Esophagus (tissue), 2 donors: Measurements from ENCODE around the gene FLNC. TPM values are rescaled to one million over a fixed set of nuclear protein-coding genes. Genes with fewer than 3 reads are reported as not detected.
A peak's percentile ranks its signal among the peaks of the same experiment; 100 is the strongest.

Source experiments
- H3K27ac ChIP-seq, 2 donors: one replicate each; pipeline ENCODE4 v1.5.1; 2013; ENCODE audit warnings: low read depth in 2 of 2, mild to moderate bottlenecking in 2 of 2, inconsistent platforms in 1 of 2, low read length in 1 of 2, moderate library complexity in 1 of 2
- H3K27me3 ChIP-seq, 2 donors: one replicate each; pipeline ENCODE4 v1.6.1; 2013; ENCODE audit warnings: low read length in 2 of 2, control low read depth in 1 of 2, mild to moderate bottlenecking in 1 of 2; ENCODE audit not compliant: insufficient read depth in 2 of 2, control insufficient read depth in 1 of 2
- H3K36me3 ChIP-seq, 2 donors: one replicate each; pipeline ENCODE4 v1.6.1; 2013; ENCODE audit warnings: low read length in 1 of 2; ENCODE audit not compliant: control insufficient read depth in 2 of 2, insufficient read depth in 2 of 2
- H3K4me1 ChIP-seq, 2 donors: one replicate each; pipeline ENCODE4 v1.6.1; 2013; ENCODE audit warnings: low read length in 1 of 2; ENCODE audit not compliant: control insufficient read depth in 2 of 2, insufficient read depth in 2 of 2
- H3K4me3 ChIP-seq, 2 donors: one replicate each; pipeline ENCODE4 v1.5.1; 2013; ENCODE audit warnings: low read length in 2 of 2, mild to moderate bottlenecking in 2 of 2, low read depth in 1 of 2, moderate library complexity in 1 of 2
- H3K9me3 ChIP-seq, 2 donors: one replicate each; pipeline ENCODE4 v1.6.1; 2013; ENCODE audit warnings: mild to moderate bottlenecking in 2 of 2, low read depth in 1 of 2, low read length in 1 of 2, moderate library complexity in 1 of 2; ENCODE audit not compliant: control insufficient read depth in 2 of 2, insufficient read depth in 1 of 2
- WGBS, 2 donors: extraction: QIAGEN DNeasy Blood & Tissue Kit; methylation state at CpG; one replicate each; pipeline ENCODE4 v1.1.7; 2013; 5-methylcytosine and 5-hydroxymethylcytosine counted together
- polyA plus RNA-seq, 2 donors: library from polyadenylated mRNA; stranded (reverse); fragments of 200-250 nt; gene quantifications; one replicate each; pipeline ENCODE4 v1.2.3, GENCODE V29; 2013
- donor health status: healthy with polysubstance abuse.
- donor health status: Bipolar disorder and iron deficiency.

The FLNC gene
- polyA plus RNA-seq, 2 donors = 3.1 to 7.7 TPM

DNA sequence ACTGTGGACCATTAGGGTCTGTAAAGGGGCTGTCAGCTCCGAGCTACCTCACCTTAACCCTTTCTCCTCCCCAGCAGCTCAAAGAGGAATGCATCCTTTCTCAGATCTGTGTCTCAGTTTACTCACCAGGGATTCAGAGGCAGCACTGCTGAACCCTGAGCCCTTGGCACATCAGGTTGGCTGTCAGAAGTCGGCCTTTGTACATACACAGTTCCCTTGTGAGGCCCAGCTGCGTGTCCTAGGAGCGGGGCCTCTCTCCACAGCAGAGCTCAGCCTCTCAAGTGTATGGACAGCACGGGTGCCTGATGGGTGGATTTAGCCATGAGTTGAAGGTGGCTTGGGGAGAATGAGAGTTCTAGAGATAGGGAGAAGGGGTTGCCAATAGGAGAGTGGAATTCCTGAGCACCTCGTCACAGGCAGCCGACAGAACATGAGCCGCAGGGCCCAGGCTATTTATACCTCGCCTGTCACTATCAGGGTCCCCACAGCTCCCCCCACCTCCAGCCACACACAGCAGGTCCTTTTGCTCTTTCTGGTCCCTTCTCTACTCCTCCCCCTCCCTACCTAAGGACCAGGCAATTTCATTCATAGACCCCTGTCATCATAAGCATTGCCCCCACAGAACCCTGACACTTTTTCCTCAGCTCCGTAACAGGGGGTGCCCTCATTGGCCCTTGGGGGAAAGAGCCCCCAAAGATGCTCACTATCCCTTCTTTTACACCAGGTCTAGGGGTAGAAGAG is 2.1 kb upstream of the FLNC start:
- H3K27ac ChIP-seq = peak overlapping the region; percentile 8 to 59
- 75% methylated on average over 10 of the region's 10 CpGs for WGBS, 2 donors
- H3K4me1 ChIP-seq = peaks cover 5 to 21% of the 10 kb centered on the region in 2 donors
- H3K4me3 ChIP-seq = no peak overlapping the region
- peaks cover 0 to 4% of the 10 kb centered on the region in 2 donors for H3K27me3 ChIP-seq
- no peaks in the 10 kb centered on the region for H3K9me3 ChIP-seq
- no peaks in the 10 kb centered on the region for H3K36me3 ChIP-seq

DNA sequence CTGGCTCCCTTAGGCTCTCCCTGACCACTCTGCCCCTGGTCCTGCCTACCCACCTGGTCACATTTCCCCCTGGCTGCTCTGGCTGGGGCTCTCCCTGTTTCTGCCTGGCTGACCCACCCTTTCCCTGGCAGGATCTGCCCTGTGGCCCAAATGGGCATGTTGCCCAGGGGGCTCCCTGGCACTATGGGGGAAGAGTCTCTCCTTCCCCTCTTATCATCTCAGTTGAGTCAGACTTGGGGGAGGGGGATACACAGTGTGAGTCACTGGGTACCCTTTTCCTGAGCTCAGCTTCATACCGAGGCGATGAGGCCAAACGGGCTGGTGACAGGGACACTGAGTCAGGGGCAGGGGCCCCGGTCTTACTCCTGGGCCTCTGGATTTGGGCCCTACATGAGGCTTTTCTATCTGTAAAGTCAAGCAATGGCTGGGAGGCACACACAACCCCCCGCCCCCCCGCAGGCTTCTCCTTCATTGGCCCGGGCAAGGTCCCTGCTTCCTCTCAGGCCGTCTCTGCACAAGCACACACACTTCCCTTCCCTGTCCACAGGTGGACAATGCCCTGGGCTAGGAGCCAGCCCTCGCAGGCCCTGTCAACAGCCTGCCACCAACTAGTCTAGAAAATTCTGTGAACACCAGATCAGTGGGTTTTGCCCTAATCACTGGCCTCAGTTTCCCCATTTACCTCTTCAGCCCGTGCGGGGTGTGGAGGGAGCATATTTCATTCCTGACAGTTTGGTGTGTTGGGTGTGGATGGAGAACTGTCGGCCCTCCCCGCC is 627 bp upstream of the FLNC start:
- peak overlapping the region; percentile 25 to 32 for H3K4me3 ChIP-seq
- H3K27me3 ChIP-seq = peaks cover 0 to 4% of the 10 kb centered on the region in 2 donors
- H3K4me1 ChIP-seq = peaks cover 5 to 23% of the 10 kb centered on the region in 2 donors
- WGBS, 2 donors = 24 to 28% methylated on average over 13 of the region's 13 CpGs
- no peaks in the 10 kb centered on the region for H3K36me3 ChIP-seq
- peak overlapping the region; percentile 50 to 63 for H3K27ac ChIP-seq
- no peaks in the 10 kb centered on the region for H3K9me3 ChIP-seq

DNA sequence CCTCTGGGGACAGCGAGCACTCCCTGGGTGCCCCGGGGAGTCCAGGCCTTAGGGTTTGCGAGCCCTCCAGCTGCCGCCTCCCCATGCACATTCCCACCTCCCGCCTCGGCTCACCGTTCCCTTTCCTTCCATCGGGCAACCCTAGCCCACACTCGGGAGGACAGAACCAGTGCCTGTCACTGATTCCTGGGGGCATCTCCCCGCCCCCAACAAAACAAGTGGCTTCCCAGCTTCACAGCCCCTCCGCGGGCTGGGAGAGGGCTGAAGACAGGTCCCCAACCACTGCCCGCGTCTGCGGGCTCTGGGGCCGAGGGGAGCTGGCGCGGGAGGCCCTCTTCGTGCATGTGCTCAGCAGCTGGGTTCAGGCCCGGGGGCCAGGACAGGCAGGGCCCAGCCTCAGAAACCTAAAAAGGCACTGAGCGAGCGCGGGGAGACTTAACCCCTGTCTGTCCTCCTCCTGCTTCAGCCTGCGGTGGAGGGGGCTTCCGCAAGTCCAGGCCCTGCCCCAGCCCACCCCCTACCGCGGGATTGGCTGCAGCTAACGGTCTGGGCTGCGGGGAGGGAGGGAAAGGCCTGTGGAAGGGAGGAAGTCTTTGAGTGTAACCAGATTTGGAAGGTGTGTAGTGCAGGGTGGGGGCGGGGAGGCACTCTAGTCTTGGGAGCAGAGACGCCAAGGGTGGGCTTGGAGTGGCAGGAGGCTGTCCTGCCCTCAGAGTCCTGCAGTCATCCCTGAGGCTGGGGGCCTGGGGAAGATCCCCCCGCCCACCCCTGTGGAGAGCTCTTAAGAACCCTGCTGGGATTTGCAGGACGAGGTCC is 1.2 kb downstream of the FLNC start:
- peaks cover 5 to 23% of the 10 kb centered on the region in 2 donors for H3K4me1 ChIP-seq
- H3K4me3 ChIP-seq = peak overlapping the region; percentile 2 to 32
- peaks cover 0 to 4% of the 10 kb centered on the region in 2 donors for H3K27me3 ChIP-seq

GRCh38 chr7:128831994-128832879 is 2.0 kb downstream of the FLNC start:
- 33 to 35% methylated on average over 22 of the region's 22 CpGs for WGBS, 2 donors
- peaks cover 0 to under 1% of the 10 kb centered on the region in 2 donors for H3K36me3 ChIP-seq

More for the DNA sequence above, 1.2 kb downstream of the FLNC start:
- Histone ChIP-seq H3K36me3 (no peaks in the 10 kb centered on the region), H3K9me3 (no peaks in the 10 kb centered on the region), H3K27ac (peak overlapping the region; percentile 74 to 88)
- 18 to 27% methylated on average over 32 to 33 of the region's 33 CpGs for WGBS, 2 donors

GRCh38 chr7:128832880-128833147 is 2.6 kb downstream of the FLNC start:
- Histone ChIP-seq H3K4me3 (peak overlapping the region in 1 of 2 donors; percentile 18), H3K4me1 (peaks cover 5 to 21% of the 10 kb centered on the region in 2 donors), H3K27me3 (peaks cover 0 to 4% of the 10 kb centered on the region in 2 donors)

More at GRCh38 chr7:128831994-128832879, 2.0 kb downstream of the FLNC start:
- Histone ChIP-seq H3K4me3 (peak overlapping the region in 1 of 2 donors; percentile 18), H3K4me1 (peaks cover 5 to 22% of the 10 kb centered on the region in 2 donors), H3K27ac (peak overlapping the region; percentile 74 to 88), H3K9me3 (no peaks in the 10 kb centered on the region), H3K27me3 (peaks cover 0 to 4% of the 10 kb centered on the region in 2 donors)

DNA sequence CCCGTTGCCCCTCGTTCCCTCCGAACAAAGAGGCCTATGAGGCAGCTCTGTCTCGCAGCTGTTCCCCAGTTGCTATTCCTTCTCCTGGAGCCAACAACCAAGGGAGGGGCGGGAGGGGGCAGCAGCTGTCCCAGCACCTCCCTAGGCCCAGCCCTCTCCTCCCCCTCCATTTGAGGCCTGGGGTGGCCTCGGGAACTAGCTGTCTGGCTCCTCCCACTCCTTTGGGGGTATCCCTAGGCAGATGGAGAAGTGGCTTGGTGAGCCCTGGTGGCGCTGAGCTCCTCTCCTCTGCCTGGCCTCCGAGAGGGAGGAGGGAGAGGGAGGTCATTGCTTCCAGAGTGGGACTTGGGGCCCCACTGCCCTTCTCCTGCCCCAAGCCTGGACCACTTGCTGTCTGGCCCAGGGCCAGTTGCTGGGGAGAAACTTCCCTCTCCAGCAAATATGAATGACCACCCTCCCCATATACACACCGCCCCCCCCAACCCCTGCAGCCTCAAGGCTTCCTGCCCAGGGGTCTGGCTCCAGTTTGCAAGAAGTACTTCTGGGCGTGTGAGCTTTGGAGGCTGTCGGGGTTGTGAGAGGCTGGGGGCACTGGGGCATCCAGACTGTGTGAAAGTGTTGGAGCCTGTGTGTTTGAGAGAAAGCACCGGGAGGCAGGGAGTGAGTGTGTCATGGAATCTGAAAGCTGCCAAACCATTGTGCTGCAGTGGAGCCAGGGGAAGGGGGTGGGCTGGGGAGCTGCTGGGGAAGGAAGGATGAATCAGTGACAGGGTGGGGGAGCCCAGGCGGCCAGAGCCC is 3.1 kb downstream of the FLNC start:
- peak overlapping the region; percentile 74 to 88 for H3K27ac ChIP-seq
- peaks cover 5 to 21% of the 10 kb centered on the region in 2 donors for H3K4me1 ChIP-seq
- H3K4me3 ChIP-seq = no peak overlapping the region
- peaks cover 0 to 7% of the 10 kb centered on the region in 2 donors for H3K36me3 ChIP-seq
- 17 to 21% methylated on average over 12 to 13 of the region's 13 CpGs for WGBS, 2 donors
- no peaks in the 10 kb centered on the region for H3K9me3 ChIP-seq
- peaks cover 0 to 4% of the 10 kb centered on the region in 2 donors for H3K27me3 ChIP-seq

More at GRCh38 chr7:128832880-128833147, 2.6 kb downstream of the FLNC start:
- WGBS, 2 donors = 14 to 18% methylated on average over 2 of the region's 2 CpGs
- H3K27ac ChIP-seq = peak overlapping the region; percentile 74 to 88
- H3K36me3 ChIP-seq = peaks cover 0 to 3% of the 10 kb centered on the region in 2 donors
- H3K9me3 ChIP-seq = no peaks in the 10 kb centered on the region

GRCh38 chr7:128833946-128834325 is 3.7 kb downstream of the FLNC start:
- H3K4me3 ChIP-seq = no peak overlapping the region
- peaks cover 0 to 4% of the 10 kb centered on the region in 2 donors for H3K27me3 ChIP-seq
- H3K9me3 ChIP-seq = no peaks in the 10 kb centered on the region
- 28 to 33% methylated on average over 4 of the region's 4 CpGs for WGBS, 2 donors
- peaks cover 0 to 7% of the 10 kb centered on the region in 2 donors for H3K36me3 ChIP-seq
- peaks cover 5 to 21% of the 10 kb centered on the region in 2 donors for H3K4me1 ChIP-seq
- peak overlapping the region; percentile 61 to 88 for H3K27ac ChIP-seq

DNA sequence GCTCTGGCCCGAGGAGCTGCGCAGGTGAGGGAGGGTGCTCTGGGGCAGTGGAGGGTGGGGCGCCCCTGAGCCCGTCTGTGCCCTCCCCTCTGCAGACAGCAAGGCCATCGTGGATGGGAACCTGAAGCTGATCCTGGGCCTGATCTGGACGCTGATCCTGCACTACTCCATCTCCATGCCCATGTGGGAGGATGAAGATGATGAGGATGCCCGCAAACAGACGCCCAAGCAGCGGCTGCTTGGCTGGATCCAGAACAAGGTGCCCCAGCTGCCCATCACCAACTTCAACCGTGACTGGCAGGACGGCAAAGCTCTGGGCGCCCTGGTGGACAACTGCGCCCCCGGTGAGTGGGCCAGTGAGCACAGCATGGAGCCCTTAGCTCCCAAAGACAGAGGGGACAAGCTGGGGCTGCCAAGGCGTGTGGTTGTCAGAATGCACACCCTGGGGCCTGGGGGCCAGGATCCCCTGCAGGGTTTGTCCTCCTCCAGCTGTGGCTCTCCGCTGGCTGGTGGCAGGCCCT is 5.1 kb downstream of the FLNC start:
- 88% methylated on average over 16 of the region's 16 CpGs for WGBS, 2 donors
- no peaks in the 10 kb centered on the region for H3K9me3 ChIP-seq
- peaks cover 0 to 10% of the 10 kb centered on the region in 2 donors for H3K36me3 ChIP-seq
- peaks cover 0 to 18% of the 10 kb centered on the region in 2 donors for H3K4me1 ChIP-seq
- H3K4me3 ChIP-seq = no peak overlapping the region
- H3K27ac ChIP-seq = peak overlapping the region in 1 of 2 donors; percentile 37
- H3K27me3 ChIP-seq = peaks cover 0 to 4% of the 10 kb centered on the region in 2 donors
